H54 (cell line): ENCODE data around the gene MEFV.
"Not testable (repeated sequence)": the region's sequence is repeated elsewhere in the genome, so short reads cannot be mapped to it uniquely, and the experiment has no call there.

Experiments used
- DNase-seq: peaks from one replicate; pipeline ENCODE4 v3.0.0; 2011; ENCODE audit warnings: low spot score, mixed read lengths; ENCODE audit not compliant: insufficient read length
- FAIRE-seq: peaks from 3 replicates; lab custom pipeline; 2011; peaks lifted over from hg19 to GRCh38; lab: Jason Lieb, UNC
- POLR2A ChIP-seq: IDR thresholded peaks from 2 replicates; pipeline ENCODE4 v1.6.1; 2011; ENCODE audit warnings: low read depth, mild to moderate bottlenecking, low read length

MEFV gene

DNA sequence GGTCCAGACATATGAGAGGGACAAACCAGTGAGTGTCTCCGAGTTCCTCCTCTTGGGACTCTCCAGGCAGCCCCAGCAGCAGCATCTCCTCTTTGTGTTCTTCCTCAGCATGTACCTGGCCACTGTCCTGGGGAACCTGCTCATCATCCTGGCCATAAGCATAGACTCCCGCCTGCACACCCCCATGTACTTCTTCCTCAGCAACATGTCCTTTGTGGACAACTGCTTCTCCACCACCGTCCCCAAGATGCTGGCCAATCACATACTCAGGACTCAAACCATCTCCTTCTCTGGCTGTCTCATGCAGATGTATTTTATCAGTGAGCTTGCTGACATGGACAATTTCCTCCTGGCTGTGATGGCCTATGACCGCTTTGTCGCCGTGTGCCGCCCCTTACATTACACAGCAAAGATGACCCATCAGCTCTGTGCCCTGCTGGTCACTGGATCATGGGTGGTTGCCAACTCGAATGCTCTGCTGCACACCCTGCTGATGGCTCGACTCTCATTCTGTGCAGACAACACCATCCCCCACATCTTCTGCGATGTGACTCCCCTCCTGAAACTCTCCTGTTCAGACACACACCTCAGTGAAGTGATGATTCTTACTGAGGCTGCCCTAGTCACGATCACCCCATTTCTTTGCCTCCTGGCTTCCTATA is 40.7 kb downstream of the MEFV start:
- FAIRE-seq, result no peak
- TF ChIP-seq POLR2A, result no peak
- no peak for DNase-seq

DNA sequence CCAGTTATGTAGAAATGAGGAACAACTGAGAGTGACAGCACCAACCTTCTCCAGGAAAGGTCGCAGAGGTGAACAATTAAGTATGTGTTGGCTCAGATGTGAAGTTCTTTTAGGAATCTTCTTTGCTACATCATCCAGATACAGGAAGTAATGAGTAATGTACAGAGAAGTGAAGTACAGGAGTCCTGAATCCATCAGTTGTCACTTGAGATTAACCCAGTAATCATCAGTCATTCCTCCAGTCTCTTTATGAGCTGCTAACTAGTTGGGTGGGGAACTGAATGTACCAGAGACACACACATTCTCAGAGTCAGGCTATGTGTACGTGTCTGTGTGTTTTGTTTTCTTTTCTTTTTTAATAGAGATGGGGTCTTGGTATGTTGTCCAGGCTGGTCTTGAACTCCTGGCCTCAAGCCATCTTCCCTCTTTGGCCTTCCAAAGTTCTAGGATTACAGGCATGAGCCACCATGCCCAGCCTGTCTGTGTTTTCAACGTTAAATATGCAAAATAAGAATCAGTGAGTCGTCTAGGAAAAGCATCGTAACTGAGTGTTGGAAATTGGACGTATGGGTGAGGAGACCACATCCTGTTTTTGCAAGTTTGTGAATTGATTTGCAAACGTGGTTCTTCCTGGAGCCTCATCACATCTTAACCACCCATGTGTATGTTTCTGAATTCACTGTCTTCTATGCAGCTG is 41.4 kb downstream of the MEFV start:
- no peak for TF ChIP-seq POLR2A
- DNase-seq (no peak), FAIRE-seq (no peak)

DNA sequence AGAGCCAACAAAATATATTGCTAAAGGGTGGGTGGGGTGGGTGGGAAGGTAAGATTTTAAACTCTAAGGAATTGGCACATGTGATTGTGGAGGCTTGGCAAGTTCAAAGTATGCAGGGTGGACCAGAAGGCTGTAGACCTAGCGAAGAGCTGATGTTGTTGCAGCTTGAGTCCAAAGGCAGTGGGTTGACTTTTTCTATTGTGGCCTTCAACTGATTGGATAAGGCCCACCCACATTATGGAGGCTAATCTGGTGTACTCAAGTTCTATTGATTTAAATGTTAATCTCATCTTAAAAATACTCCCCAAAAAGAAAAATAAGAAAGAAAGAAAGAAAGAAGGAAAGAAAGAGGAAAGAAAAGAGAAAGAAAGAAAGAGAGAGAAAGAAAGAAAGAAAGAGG is 43.9 kb downstream of the MEFV start:
- DNase-seq, result no peak
- TF ChIP-seq POLR2A, result no peak
- FAIRE-seq, result no peak

DNA sequence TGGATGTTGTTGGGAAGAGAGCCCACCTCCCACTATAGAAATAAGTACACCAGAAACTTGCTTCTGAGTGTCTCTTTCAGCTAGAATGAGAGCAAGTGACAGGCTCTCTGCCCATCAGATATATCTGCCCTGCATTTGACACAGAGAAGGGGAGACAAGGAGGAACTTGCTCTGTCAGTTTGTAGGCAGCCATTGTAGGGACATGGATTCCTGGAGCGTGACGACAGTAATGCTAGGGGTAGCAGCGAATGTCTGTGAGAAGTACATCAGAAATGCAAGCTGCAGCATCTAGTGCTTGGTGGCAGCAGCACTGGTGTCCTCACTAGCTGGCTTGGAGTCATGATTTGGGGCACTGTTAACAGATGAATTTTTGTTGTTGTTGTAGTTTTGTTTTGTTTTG is 44.4 kb downstream of the MEFV start:
- no peak for FAIRE-seq
- TF ChIP-seq POLR2A, result no peak
- DNase-seq, result no peak

DNA sequence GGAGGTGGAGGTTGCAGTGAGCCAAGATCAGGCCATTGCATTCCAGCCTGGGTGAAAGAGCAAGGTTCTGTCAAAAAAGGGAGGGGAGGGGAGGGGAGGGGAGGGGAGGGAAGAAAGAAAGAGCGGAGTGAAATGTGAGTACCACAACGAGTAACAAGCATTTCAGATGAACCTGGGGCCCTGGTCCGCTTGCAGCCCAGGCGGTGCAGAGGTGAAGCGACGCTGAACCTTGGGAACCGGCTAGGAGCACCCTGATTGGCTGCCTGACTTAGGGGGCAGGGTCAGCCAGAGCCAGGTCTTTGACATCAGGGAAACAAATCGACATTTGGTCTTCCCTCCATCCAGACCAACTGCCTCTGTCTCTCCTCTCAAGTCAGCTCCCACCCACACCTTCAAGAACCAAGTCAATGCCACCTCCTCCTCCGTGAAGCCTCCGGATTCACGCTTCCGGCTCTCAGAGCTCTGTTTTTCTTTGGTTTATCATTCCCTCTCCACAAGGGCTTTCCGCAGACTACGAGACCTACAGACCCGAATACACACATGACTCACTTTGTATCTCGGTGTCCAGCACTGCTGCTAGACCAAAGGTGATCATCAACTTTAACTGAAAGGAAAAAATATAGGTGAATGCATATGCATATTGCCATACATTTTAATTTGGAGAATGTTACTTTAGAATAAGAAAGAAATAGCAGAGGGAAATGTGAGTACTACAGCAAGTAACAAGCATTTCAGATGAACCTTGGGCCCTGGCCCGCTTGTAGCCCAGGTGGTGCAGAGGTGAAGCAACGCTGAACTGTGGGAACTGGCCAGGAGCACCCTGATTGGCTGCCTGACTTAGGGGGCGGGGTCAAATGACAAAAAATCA is 49.1 kb downstream of the MEFV start:
- FAIRE-seq, result no peak
- TF ChIP-seq POLR2A, result no peak
- no peak for DNase-seq

DNA sequence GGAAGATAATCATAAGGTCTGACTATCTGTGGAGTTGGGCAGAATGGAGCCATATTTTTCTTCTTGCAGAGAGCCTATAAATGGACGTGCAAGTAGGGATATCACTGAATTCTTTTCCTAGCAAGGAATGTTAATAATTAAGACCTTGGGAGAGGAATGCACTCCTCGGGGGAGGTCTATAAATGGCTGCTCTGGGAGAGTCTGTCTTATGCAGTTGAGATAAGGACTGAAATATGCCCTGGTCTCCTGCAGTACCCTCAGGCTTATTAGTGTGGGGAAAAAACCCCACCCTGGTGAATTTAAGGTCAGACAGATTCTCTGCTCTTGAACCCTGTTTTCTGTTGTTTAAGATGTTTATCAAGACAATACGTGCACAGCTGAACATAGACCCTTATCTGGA is 50.5 kb downstream of the MEFV start:
- not testable (repeated sequence) for FAIRE-seq, DNase-seq

DNA sequence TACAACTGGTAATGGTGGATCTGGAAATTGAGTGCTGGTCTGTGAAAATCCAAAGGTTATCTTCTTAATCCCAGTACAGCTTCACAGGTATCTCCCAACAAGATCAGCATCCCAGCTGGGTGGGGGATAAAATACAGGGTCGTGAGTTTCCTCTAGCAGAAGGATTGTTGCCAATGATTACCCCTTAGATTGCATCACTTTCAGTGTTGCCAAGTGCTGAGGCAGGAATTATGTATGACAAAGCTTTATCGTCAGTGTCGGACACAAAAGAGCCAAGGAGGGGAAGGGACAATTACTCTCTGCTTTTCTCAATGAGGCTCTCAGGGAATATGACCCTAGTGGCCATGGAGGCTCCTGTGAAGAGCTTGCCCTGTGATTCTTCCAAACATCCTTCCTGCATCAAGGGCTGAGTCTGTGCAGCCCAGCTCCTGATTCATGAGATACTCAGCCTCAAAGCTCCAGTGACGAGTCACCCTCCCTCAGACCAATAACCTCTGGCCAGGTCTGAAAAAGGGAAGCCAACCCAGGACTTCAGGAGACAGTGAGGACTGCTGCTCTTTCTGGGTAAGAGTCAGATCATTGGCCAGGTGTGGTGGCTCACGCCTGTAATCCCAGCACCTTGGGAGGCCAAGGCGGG is 53.4 kb downstream of the MEFV start:
- no peak for DNase-seq
- FAIRE-seq, result no peak
- no peak for TF ChIP-seq POLR2A

DNA sequence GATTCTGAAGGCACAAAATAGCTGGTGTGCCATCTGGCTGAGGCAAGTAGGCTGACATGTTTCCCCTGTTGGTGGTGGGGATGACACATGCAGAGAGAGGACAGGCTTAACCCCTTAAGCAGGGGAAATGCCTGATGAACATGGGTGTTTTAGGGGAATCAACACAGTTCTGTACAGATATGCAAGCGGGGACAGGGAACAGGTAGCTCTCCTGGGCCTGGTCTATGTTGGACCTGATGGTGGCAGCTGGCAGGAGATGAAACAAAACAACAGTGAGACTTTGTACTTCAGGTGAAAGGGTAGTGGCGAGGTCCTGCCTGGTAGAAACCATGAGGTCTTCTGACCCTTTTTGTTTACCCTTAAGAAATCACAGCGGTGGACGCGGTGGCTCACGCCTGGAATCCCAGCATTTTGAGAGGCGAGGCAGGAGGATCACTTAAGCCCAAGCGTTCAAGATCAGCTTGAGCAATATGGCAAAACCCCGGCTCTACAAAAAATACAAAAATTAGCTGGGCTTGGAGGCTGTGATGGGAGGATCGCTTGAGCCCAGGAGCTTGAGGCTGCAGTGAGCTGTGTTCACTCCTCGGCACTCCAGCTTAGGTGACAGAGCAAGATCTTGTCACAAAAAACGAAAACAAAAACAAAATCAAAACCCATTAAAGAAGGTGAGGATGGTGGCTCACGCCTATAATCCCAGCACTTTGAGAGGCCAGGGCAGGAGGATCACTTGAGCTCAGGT is 57.9 kb downstream of the MEFV start:
- TF ChIP-seq POLR2A, result no peak
- no peak for FAIRE-seq

DNA sequence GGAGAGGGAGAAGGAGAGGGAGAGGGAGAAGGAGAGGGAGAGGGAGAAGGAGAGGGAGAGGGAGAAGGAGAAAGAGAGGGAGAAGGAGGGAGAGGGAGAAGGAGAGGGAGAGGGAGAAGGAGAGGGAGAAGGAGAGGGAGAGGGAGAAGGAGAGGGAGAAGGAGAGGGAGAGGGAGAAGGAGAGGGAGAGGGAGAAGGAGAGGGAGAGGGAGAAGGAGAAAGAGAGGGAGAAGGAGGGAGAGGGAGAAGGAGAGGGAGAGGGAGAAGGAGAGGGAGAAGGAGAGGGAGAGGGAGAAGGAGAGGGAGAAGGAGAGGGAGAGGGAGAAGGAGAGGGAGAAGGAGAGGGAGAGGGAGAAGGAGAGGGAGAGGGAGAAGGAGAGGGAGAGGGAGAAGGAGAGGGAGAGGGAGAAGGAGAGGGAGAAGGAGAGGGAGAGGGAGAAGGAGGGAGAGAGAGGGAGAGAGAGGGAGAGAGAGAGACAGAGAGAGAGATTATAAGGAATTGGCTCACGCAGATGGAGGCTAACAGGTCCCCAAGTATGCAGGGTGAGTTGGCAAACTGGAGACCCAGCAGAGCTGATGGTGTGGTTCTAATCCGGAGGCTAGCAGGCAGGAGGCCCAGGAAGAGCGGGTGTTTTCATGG is 58.6 kb downstream of the MEFV start:
- not testable (repeated sequence) for DNase-seq, FAIRE-seq

More for the DNA sequence above, 57.9 kb downstream of the MEFV start:
- DNase-seq, result no peak

DNA sequence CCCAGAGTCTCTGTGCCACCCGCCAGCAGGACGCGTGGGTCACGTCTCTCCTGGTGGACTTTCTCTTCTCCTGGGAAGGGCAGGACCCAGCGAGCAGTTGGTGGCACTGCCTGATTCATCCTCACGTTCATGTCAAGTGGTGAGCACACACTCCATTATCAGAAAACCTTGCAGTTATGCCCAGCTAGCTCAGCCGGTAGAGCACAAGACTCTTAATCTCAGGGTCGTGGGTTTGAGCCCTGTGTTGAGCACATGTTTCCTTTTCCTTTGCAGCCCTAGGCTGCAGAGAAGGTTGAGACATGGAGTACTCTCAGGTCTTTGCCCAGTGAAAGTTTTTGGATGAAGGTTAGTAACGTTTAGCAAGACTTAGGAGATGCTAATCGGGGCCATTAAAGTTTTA is 60.5 kb downstream of the MEFV start:
- no peak for TF ChIP-seq POLR2A
- FAIRE-seq, result no peak
- DNase-seq, result no peak

DNA sequence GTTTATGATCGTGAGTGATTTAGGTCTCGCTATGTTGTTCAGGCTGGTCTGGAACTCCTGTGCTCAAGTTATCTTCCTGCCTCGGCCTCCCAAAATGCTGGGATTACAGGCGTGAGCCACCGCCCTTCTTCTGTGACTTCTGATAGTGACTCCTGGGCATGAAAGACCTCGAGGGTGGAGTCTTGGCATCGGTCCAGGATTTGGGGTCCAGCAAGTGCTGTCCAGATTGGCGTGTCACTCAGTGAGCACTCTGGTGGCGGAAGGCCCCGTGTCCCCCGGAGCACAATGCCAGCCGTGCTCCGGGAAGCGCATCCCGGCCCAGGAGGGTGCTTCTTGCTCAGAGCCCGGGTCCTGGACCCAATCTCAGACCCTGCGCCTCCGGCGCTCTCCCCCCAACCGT is 61.6 kb downstream of the MEFV start:
- TF ChIP-seq POLR2A, result no peak
- FAIRE-seq, result no peak
- no peak for DNase-seq

DNA sequence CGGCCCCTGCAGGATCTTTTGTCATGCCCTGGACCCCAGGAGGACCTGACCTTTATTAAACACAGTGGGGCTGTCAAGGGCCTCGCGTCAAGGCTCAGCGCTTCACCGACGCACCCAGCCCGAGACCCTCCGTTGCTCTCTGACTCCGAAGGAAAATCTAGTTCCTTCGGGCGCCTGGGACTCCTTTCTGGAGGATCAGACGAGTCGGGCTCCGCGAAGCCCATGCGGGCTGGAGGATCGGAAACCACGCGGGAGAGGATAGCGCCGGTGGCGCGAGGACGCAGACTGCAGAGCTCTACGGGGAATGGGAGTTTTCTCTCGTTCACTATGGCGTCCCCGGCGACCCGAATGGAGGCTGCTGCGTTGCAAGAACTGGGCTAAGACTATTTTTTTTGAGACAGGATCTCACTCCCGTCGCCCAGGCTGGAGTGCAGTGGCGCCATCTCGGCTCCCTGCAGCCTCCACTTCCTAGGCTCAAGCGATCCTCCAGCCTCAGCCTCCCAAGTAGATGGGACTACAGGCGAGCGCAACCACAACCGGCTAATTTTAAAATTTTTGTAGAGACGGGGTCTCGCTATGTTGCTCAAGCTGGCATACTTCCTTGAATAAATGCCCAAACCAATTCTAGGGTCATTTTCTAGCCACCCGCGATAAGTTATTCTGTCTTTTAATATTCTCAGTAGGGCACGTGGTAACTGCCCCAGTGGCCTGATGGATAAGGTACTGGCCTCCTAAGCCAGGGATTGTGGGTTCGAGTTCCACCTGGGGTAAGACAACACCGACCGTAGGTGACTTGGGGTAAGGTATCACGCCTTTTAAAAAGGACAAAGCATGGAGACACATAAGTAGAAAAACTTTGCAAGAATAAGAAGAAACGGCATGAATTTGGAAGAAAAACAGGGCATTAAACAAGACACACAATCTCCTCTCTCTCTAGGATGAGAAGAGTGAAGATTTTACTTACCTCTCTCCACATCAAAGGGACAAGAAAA is 62.9 kb downstream of the MEFV start:
- no peak for DNase-seq
- no peak for FAIRE-seq
- no peak for TF ChIP-seq POLR2A
